SJSA1 (cell line): ENCODE measurements around the gene WASHC1. TPM values are rescaled to one million over a fixed set of nuclear protein-coding genes. Genes with fewer than 3 reads are reported as not detected.
"Not testable (repeated sequence)": the region's sequence is repeated elsewhere in the genome, so short reads cannot be mapped to it uniquely, and the experiment has no call there.

ENCODE experiments used
- DNase-seq, 2 experiments: peaks; one replicate each; pipeline ENCODE4 v3.0.0-alpha.2; 2015 to 2020; ENCODE audit warnings: low spot score in 2 of 2, low read depth in 1 of 2
- H3K27ac ChIP-seq: fragments of 250-450 bp; sonication (Bioruptor Pico); 2 replicates; pipeline ENCODE4 v1.5.1; 2020; ENCODE audit warnings: mild to moderate bottlenecking, moderate library complexity
- H3K27me3 ChIP-seq: fragments of 250-450 bp; sonication (Bioruptor Pico); replicated peaks from 2 replicates; pipeline ENCODE4 v1.5.1; 2020; ENCODE audit warnings: mild to moderate bottlenecking, moderate library complexity
- H3K36me3 ChIP-seq: fragments of 250-450 bp; sonication (Bioruptor Pico); 2 replicates; pipeline ENCODE4 v1.5.1; 2020; ENCODE audit warnings: mild to moderate bottlenecking
- H3K4me1 ChIP-seq: fragments of 250-450 bp; sonication (Bioruptor Pico); replicated peaks from 2 replicates; pipeline ENCODE4 v1.6.1; 2021; ENCODE audit warnings: mild to moderate bottlenecking
- H3K4me3 ChIP-seq: fragments of 250-450 bp; sonication (Bioruptor Pico); 2 replicates; pipeline ENCODE4 v1.5.1; 2020; ENCODE audit warnings: mild to moderate bottlenecking
- H3K9me3 ChIP-seq: fragments of 250-450 bp; sonication (Bioruptor Pico); replicated peaks from 2 replicates; pipeline ENCODE4 v1.5.1; 2020; ENCODE audit warnings: mild to moderate bottlenecking
- total RNA-seq: library from RNA; depleted of rRNA; stranded (reverse); fragments of >200 nt; shearing (Covaris generic); gene quantifications from 2 replicates; pipeline ENCODE4 v1.2.3, GENCODE V29; 2014; rRNA removed

WASHC1 gene
- total RNA-seq, 1 experiment from 2014 or later, result 4.8 TPM

DNA sequence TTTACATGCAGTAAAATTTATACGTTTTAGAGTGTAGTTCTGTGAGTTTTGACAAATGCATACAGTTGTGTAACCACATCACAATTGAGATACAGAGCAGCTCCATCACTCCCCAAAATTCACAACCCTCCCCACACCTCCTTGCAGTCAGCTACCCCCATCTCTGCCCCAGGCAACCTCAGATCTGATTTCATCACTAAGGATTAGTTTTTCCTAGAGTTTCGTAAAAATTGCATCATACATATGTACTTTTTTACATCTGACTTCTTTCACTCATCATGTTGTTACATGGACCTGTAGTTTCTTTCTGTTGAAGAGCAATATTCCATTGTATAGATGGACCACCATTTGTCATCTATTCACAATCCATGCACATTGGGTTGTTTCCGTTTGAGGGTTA is 14.4 kb upstream of the WASHC1 start:
- DNase-seq, H3K9me3 ChIP-seq, H3K27ac ChIP-seq, H3K27me3 ChIP-seq, H3K36me3 ChIP-seq, H3K4me1 ChIP-seq, H3K4me3 ChIP-seq: not testable (repeated sequence)

DNA sequence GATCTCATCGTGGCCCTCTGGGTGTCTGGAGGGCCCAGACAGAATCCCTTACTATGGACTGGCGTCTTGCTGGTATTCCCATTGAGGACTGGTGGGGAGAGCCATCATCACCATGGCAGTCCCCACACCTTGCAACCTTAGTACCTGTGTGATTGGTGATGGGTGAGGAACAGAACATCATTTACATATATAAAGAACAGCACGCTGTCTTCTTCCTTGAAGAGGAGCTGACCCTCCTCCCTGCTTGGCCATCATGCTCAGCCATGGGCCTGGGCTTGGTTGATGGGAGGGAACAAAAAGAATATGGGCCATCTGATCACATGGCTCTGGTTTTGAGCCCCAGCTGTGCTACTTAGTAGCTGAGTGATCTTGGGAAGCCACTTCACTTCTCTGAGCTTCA is 13.9 kb upstream of the WASHC1 start:
- H3K27ac ChIP-seq, H3K9me3 ChIP-seq, H3K27me3 ChIP-seq, H3K36me3 ChIP-seq, H3K4me1 ChIP-seq, H3K4me3 ChIP-seq, DNase-seq: not testable (repeated sequence)

DNA sequence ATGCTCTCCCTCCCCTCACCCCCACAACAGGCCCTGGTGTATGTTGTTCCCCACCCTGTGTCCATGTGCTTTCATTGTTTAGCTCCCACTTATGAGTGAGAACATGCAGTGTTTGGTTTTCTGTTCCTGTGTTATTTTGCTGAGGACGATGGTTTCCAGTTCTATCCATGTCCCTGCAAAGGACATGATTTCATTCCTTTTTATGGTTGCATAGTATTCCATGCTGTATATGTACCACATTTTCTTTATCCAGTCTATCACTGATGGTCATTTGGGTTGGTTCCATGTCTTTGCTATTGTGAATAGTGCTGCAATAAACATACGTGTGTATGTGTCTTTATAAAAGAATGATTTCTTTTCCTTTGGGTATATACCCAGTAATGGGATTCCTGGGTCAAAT is 12.6 kb upstream of the WASHC1 start:
- DNase-seq, H3K4me1 ChIP-seq, H3K9me3 ChIP-seq, H3K27me3 ChIP-seq, H3K27ac ChIP-seq, H3K4me3 ChIP-seq, H3K36me3 ChIP-seq: not testable (repeated sequence)

DNA sequence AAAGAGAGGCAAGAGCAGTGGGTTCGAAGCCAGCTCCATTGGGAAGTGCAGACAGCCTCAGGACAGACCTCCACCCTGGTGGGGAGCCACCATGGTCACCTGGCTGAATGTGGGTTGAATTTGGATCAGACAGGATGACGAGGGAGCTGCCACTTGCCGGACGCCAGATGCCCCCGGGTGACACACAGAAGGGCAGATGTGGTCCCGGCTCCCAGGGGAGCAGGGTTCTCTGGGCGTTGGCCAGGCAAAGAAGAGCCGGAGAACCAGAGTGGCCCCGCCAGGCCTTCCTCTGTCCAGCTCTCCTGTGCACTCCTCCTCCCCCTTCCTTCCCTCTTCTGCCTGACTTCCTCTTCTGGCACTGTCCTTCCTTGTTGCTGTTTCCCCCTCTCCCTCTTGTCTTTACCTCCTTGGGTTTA is 12.0 kb upstream of the WASHC1 start:
- not testable (repeated sequence) for H3K27me3 ChIP-seq

DNA sequence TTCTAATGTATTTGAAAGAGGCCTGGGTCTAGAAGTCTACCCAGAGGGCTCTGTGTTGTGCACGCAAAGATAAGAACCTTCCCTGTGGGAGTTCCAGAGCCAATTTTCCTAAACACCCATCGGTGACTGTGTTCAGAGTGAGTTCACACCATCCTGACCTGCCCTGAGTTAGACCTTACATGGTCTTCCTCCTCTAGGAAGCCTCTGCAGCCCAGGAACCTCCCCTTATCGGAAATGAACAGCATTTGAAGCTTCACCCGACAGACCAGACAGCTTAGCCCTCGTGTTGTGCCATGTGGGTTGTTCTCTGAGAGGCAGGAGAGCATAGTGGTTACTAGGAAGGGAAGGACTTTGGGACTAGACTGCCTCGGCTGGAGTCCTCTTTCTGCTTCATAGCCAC is 3.1 kb upstream of the WASHC1 start:
- not testable (repeated sequence) for DNase-seq, H3K27me3 ChIP-seq, H3K27ac ChIP-seq, H3K4me3 ChIP-seq, H3K36me3 ChIP-seq, H3K4me1 ChIP-seq, H3K9me3 ChIP-seq

More for the DNA sequence above, 12.0 kb upstream of the WASHC1 start:
- not testable (repeated sequence) for H3K4me3 ChIP-seq, H3K36me3 ChIP-seq, H3K4me1 ChIP-seq, H3K27ac ChIP-seq, DNase-seq, H3K9me3 ChIP-seq

DNA sequence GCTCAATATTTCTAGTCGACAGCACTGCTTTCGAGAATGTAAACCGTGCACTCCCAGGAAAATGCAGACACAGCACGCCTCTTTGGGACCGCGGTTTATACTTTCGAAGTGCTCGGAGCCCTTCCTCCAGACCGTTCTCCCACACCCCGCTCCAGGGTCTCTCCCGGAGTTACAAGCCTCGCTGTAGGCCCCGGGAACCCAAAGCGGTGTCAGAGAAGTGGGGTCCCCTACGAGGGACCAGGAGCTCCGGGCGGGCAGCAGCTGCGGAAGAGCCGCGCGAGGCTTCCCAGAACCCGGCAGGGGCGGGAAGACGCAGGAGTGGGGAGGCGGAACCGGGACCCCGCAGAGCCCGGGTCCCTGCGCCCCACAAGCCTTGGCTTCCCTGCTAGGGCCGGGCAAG is 481 bp downstream of the WASHC1 start:
- H3K4me3 ChIP-seq, H3K27ac ChIP-seq, H3K27me3 ChIP-seq, H3K36me3 ChIP-seq, DNase-seq, H3K9me3 ChIP-seq, H3K4me1 ChIP-seq: not testable (repeated sequence)

DNA sequence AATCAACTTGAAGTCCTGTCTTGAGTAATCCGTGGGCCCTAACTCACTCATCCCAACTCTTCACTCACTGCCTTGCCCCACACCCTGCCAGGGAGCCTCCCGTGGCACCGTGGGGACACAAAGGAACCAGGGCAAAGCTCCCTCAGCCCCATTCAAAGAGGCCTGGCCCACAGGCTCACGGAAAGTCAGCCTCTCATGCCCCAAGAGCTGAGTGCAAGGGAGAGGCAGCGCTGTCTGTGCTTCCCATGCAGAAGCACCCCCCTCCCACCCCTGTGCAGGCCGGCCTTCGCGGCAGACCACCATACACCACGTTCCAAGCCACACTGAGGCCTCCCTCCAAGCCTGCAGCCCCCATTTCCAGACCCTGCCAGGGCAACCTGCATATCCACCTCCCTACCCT is 7.6 kb downstream of the WASHC1 start:
- not testable (repeated sequence) for H3K27me3 ChIP-seq, H3K4me1 ChIP-seq, H3K4me3 ChIP-seq, DNase-seq, H3K27ac ChIP-seq, H3K36me3 ChIP-seq, H3K9me3 ChIP-seq

DNA sequence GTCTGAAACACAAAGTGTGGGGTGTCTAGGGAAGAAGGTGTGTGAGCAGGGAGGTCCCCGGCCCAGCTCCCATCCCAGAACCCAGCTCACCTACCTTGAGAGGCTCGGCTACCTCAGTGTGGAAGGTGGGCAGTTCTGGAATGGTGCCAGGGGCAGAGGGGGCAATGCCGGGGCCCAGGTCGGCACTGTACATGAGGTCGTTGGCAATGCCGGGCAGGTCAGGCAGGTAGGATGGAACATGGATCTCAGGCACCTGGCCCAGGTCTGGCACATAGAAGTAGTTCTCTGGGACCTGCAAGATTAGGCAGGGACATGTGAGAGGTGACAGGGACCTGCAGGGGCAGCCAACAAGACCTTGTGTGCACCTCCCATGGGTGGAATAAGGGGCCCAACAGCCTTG is 12.4 kb downstream of the WASHC1 start:
- H3K27me3 ChIP-seq, H3K4me3 ChIP-seq, H3K4me1 ChIP-seq, DNase-seq, H3K36me3 ChIP-seq, H3K27ac ChIP-seq, H3K9me3 ChIP-seq: not testable (repeated sequence)

DNA sequence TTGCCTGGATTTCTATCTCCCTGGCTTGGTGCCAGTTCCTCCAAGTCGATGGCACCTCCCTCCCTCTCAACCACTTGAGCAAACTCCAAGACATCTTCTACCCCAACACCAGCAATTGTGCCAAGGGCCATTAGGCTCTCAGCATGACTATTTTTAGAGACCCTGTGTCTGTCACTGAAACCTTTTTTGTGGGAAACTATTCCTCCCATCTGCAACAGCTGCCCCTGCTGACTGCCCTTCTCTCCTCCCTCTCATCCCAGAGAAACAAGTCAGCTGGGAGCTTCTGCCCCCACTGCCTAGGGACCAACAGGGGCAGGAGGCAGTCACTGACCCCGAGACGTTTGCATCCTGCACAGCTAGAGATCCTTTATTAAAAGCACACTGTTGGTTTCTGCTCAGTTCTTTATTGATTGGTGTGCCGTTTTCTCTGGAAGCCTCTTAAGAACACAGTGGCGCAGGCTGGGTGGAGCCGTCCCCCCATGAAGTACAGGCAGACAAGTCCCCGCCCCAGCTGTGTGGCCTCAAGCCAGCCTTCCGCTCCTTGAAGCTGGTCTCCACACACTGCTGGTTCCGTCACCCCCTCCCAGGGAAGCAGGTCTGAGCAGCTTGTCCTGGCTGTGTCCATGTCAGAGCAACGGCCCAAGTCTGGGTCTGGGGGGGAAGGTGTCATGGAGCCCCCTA is 15.0 kb downstream of the WASHC1 start:
- DNase-seq, H3K27me3 ChIP-seq, H3K36me3 ChIP-seq, H3K4me1 ChIP-seq, H3K27ac ChIP-seq, H3K4me3 ChIP-seq, H3K9me3 ChIP-seq: not testable (repeated sequence)

DNA sequence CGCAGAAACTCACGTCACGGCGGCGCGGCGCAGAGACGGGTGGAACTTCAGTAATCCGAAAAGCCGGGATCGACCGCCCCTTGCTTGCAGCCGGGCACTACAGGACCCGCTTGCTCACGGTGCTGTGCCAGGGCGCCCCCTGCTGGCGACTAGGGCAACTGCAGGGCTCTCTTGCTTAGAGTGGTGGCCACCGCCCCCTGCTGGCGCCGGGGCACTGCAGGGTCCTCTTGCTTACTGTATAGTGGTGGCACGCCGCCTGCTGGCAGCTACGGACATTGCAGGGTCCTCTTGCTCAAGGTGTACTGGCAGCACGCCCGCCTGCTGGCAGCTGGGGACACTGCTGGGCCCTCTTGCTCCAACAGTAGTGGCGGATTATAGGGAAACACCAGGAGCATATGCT is 18.1 kb downstream of the WASHC1 start:
- not testable (repeated sequence) for H3K27me3 ChIP-seq, H3K27ac ChIP-seq, H3K4me1 ChIP-seq, H3K36me3 ChIP-seq, H3K4me3 ChIP-seq, H3K9me3 ChIP-seq
- DNase-seq, result peak in 1 of 2 experiments; percentile 53

DNA sequence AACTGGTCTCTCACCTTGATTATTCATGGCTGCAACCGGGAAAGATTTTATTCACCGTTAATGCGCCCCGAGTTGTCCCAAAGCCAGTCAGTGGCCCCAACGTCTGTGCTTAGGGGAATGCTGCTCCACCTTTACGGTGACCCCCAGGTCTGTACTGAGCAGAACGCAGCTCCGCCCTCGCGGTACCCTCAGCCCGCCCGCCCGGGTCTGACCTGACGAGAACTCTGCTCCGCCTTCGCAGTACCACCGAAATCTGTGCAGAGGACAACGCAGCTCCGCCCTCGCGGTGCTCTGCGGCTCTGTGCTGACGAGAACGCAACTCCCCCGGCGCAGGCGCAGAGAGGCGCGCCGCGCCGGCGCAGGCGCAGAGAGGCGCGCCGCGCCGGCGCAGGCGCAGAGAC is 18.6 kb downstream of the WASHC1 start:
- not testable (repeated sequence) for H3K4me3 ChIP-seq, H3K36me3 ChIP-seq, H3K27me3 ChIP-seq, H3K9me3 ChIP-seq, H3K4me1 ChIP-seq, H3K27ac ChIP-seq, DNase-seq

DNA sequence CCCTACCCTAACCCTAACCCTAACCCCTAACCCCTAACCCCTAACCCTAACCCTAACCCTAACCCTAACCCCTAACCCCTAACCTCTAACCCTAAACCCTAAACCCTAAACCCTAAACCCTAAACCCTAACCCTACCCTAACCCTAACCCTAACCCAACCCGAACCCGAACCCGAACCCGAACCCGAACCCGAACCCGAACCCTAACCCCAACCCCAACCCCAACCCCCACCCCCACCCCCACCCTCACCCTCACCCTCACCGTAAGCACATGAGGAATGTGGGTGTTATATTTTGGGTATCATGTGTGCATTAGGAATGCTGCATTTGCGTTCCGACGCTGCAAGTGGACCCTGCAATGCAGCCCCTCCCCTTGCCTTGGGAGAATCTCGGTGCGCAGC is 19.0 kb downstream of the WASHC1 start:
- not testable (repeated sequence) for H3K4me1 ChIP-seq, H3K27me3 ChIP-seq, H3K36me3 ChIP-seq, H3K9me3 ChIP-seq, H3K27ac ChIP-seq, H3K4me3 ChIP-seq
- peak in 1 of 2 experiments; percentile 2 for DNase-seq

Other genes starting within 250 kb of the WASHC1 start
- 0.24 TPM in 1 of 2 replicates, not detected in the other for gene FOXD4, start 89.0 kb upstream of the WASHC1 start, total RNA-seq
- gene ZNG1A, start 149.6 kb upstream of the WASHC1 start, total RNA-seq, result 34.4 and 58.0 TPM in 2 replicates
- not detected in 2 replicates for gene DOCK8, start 185.4 kb upstream of the WASHC1 start, total RNA-seq